Keratinocyte (primary cell): ENCODE results near the gene PIK3CB. TPM values are rescaled to one million over a fixed set of nuclear protein-coding genes. Genes with fewer than 3 reads are reported as not detected.
"Not testable (repeated sequence)": the region's sequence is repeated elsewhere in the genome, so short reads cannot be mapped to it uniquely, and the experiment has no call there.

ENCODE experiments used
- DNase-seq: peaks from one replicate; pipeline ENCODE4 v3.0.0-alpha.2; 2011; ENCODE audit warnings: low read depth, missing footprints, low spot score
- FAIRE-seq: peaks from 2 replicates; lab custom pipeline; 2011; peaks lifted over from hg19 to GRCh38; lab: Jason Lieb, UNC
- H2AFZ ChIP-seq: 2 replicates; pipeline ENCODE4 v1.6.0; 2012; ENCODE audit warnings: low read length, control low read depth, inconsistent platforms; ENCODE audit not compliant: control insufficient read depth
- H3K27ac ChIP-seq: 2 replicates; pipeline ENCODE4 v1.5.1; 2011; ENCODE audit warnings: low read length; ENCODE audit not compliant: control insufficient read depth, insufficient read depth
- H3K27me3 ChIP-seq: 3 replicates; pipeline ENCODE4 v1.6.0; 2011; ENCODE audit warnings: low read length; ENCODE audit not compliant: control insufficient read depth, insufficient read depth; ENCODE audit errors: extremely low read depth
- H3K36me3 ChIP-seq, 2 experiments: 2 replicates in 1 of 2; 3 replicates in 1 of 2; pipeline ENCODE4 v1.5.1; 2011; ENCODE audit warnings: low read length in 2 of 2, mild to moderate bottlenecking in 1 of 2; ENCODE audit not compliant: control insufficient read depth in 2 of 2, insufficient read depth in 2 of 2; ENCODE audit errors: extremely low read depth in 1 of 2
- H3K4me1 ChIP-seq: 3 replicates; pipeline ENCODE4 v1.5.1; 2011; ENCODE audit warnings: low read length; ENCODE audit not compliant: control insufficient read depth, insufficient read depth; ENCODE audit errors: extremely low read depth
- H3K4me2 ChIP-seq: 3 replicates; pipeline ENCODE4 v1.6.0; 2011; ENCODE audit warnings: low read depth, low read length; ENCODE audit not compliant: control insufficient read depth, insufficient read depth; ENCODE audit errors: extremely low read depth
- H3K4me3 ChIP-seq, 3 experiments: fragments of 200-600 bp in 1 of 3; sonication (generic) in 1 of 3; 2 replicates in 2 of 3; 3 replicates in 1 of 3; pipeline ENCODE4 v1.5.1; 2011 to 2016; ENCODE audit warnings: low read length in 3 of 3, mild to moderate bottlenecking in 3 of 3, control low read depth in 2 of 3, inconsistent platforms in 1 of 3, low read depth in 1 of 3, mixed read lengths in 1 of 3, mixed run types in 1 of 3, moderate library complexity in 1 of 3; ENCODE audit not compliant: control insufficient read depth in 2 of 3, insufficient read depth in 2 of 3; ENCODE audit errors: extremely low read depth in 1 of 3
- H3K79me2 ChIP-seq: 2 replicates; pipeline ENCODE4 v1.6.0; 2012; ENCODE audit warnings: low read length; ENCODE audit not compliant: control insufficient read depth, insufficient read depth
- H3K9ac ChIP-seq: 3 replicates; pipeline ENCODE4 v1.6.0; 2011; ENCODE audit warnings: low read length; ENCODE audit not compliant: control insufficient read depth, insufficient read depth; ENCODE audit errors: extremely low read depth
- H3K9me1 ChIP-seq: 3 replicates; pipeline ENCODE4 v1.6.0; 2011; ENCODE audit warnings: low read length; ENCODE audit not compliant: control insufficient read depth, insufficient read depth; ENCODE audit errors: extremely low read depth
- H3K9me3 ChIP-seq: 2 replicates; pipeline ENCODE4 v1.5.1; 2012; ENCODE audit warnings: low read depth, low read length; ENCODE audit not compliant: control insufficient read depth
- H4K20me1 ChIP-seq: 3 replicates; pipeline ENCODE4 v1.6.0; 2011; ENCODE audit warnings: low read length; ENCODE audit not compliant: control insufficient read depth, insufficient read depth; ENCODE audit errors: extremely low read depth
- CTCF ChIP-seq, 3 experiments: IDR thresholded peaks in 1 of 3; conservative IDR thresholded peaks in 1 of 3; optimal IDR thresholded peaks in 1 of 3; 2 replicates in 2 of 3; 3 replicates in 1 of 3; pipeline versions ENCODE3 to v1.5.1; 2011; ENCODE audit warnings: low read length in 3 of 3, mild to moderate bottlenecking in 3 of 3, moderate library complexity in 2 of 3, control low read depth in 1 of 3, inconsistent platforms in 1 of 3; ENCODE audit not compliant: insufficient read depth in 2 of 3; ENCODE audit errors: extremely low read depth in 1 of 3
- EZH2 ChIP-seq: IDR thresholded peaks from one replicate; pipeline ENCODE4 v1.6.1; 2012; ENCODE audit warnings: inconsistent platforms, mild to moderate bottlenecking, low read length, moderate library complexity
- dilution Hi-C: fragments of 300-500 bp; cut with MboI; formaldehyde crosslinking; loops from one replicate; pipeline ENCODE4 v1.7.0; 2020; ENCODE audit warnings: low sequenced_read_pairs; ENCODE audit not compliant: extremely low pct_ligation_motif_present
- polyA plus RNA-seq, 5 experiments: library from polyadenylated mRNA; depleted of rRNA in 3 of 5; stranded (reverse) in 3 of 5; stranded (forward) in 1 of 5; unstranded in 1 of 5; fragments of >200 nt; gene quantifications; 1 replicate in 1 of 5; 2 replicates in 3 of 5; 3 replicates in 1 of 5; pipeline versions ENCODE4 v1.2.1 to v1.2.3, GENCODE V29; 2011 to 2012; ENCODE audit warnings: missing spikeins in 2 of 5, low read depth in 1 of 5, low replicate concordance in 1 of 5

The PIK3CB gene
- polyA plus RNA-seq, 1 donor (not counting 4 experiments of a cell fraction or from before 2014, with no cell fraction given) = 19.9 TPM

GRCh38 chr3:138842483-138843188, 7.9 kb upstream of the PIK3CB start:
- H3K27me3 ChIP-seq = no peaks in the 10 kb centered on the region
- no peaks in the 10 kb centered on the region for H4K20me1 ChIP-seq
- H3K36me3 ChIP-seq = no peaks in the 10 kb centered on the region
- dilution Hi-C loops = no loop called here
- no peaks in the 10 kb centered on the region for H3K79me2 ChIP-seq
- H3K9me1 ChIP-seq = no peaks in the 10 kb centered on the region
- H3K4me2 ChIP-seq = no peak overlapping the region
- H3K4me1 ChIP-seq = no peaks in the 10 kb centered on the region
- no peak overlapping the region for H2AFZ ChIP-seq
- H3K9ac ChIP-seq = no peak overlapping the region
- FAIRE-seq (no peak), DNase-seq (no peak)
- no peaks in the 10 kb centered on the region for H3K9me3 ChIP-seq
- H3K4me3 ChIP-seq = no peak overlapping the region
- no peak for TF ChIP-seq EZH2
- TF ChIP-seq CTCF (optimal IDR thresholded peaks at IDR 0.05 in 1 of 3, IDR thresholded peaks at IDR 0.05 in 1 of 3, conservative IDR thresholded peaks at IDR 0.05 in 1 of 3; ENCODE audit: extremely low read depth in 1 of 3, insufficient read depth in 2 of 3, low read length in 3 of 3) = no peak
- no peak overlapping the region for H3K27ac ChIP-seq

- dilution Hi-C loops = not testable (repeated sequence)
Measured at GRCh38 chr3:138838385-138838784, 3.7 kb upstream of the PIK3CB start.

GRCh38 chr3:138835846-138836245, 1.1 kb upstream of the PIK3CB start:
- H3K9ac ChIP-seq, H3K36me3 ChIP-seq, dilution Hi-C loops, H3K27ac ChIP-seq, H3K9me1 ChIP-seq, H4K20me1 ChIP-seq, H3K27me3 ChIP-seq, H3K4me2 ChIP-seq, DNase-seq, H3K9me3 ChIP-seq, H3K4me3 ChIP-seq, FAIRE-seq, H2AFZ ChIP-seq: not testable (repeated sequence)
- peaks cover 35% of the 10 kb centered on the region for H3K79me2 ChIP-seq
- H3K4me1 ChIP-seq = peaks cover 12% of the 10 kb centered on the region

More at GRCh38 chr3:138838385-138838784, 3.7 kb upstream of the PIK3CB start:
- DNase-seq, FAIRE-seq, H4K20me1 ChIP-seq, H3K9ac ChIP-seq, H2AFZ ChIP-seq, H3K36me3 ChIP-seq, H3K4me1 ChIP-seq, H3K27me3 ChIP-seq, H3K27ac ChIP-seq, H3K9me3 ChIP-seq, H3K4me3 ChIP-seq, H3K4me2 ChIP-seq, H3K9me1 ChIP-seq: not testable (repeated sequence)
- H3K79me2 ChIP-seq = peaks cover 13% of the 10 kb centered on the region
